Measurements from ENCODE around the gene NLGN1. TPM values are rescaled to one million over a fixed set of nuclear protein-coding genes. Genes with fewer than 3 reads are reported as not detected.
"Not testable (repeated sequence)": the region's sequence is repeated elsewhere in the genome, so short reads cannot be mapped to it uniquely, and the experiment has no call there.

Gene NLGN1
- total and polyA plus RNA-seq, 5 donors from 2014 or later: not detected

- no peak for DNase-seq
- H3K36me3 Mint-ChIP-seq: no peaks in the 10 kb centered on the region
- H3K9me3 Mint-ChIP-seq: peaks cover 0 to 10% (median 3%) of the 10 kb centered on the region in 7 donors
- no peaks in the 10 kb centered on the region for H3K4me1 ChIP-seq (ENCODE audit: control insufficient read depth, insufficient read depth, low read length, poor library complexity, severe bottlenecking)
- no peak overlapping the region for H3K4me3 ChIP-seq (ENCODE audit: low read depth, low read length)
- no peaks in the 10 kb centered on the region for H3K36me3 ChIP-seq (ENCODE audit: control insufficient read depth, insufficient read depth, low read length)
- H3K27ac ChIP-seq (ENCODE audit: insufficient read depth, low read length, poor library complexity, severe bottlenecking): no peak overlapping the region
- H3K27me3 Mint-ChIP-seq: no peaks in the 10 kb centered on the region
- ATAC-seq (ENCODE audit: low read depth in 2 of 2): no peak
- no peak overlapping the region for H3K4me3 Mint-ChIP-seq
- H3K9me3 ChIP-seq (ENCODE audit: control insufficient read depth in 2 of 2, low read length in 2 of 2): peaks cover 0 to 8% of the 10 kb centered on the region in 2 experiments
- H3K27me3 ChIP-seq (ENCODE audit: control insufficient read depth, insufficient read depth, low read length): no peaks in the 10 kb centered on the region
- H3K4me1 Mint-ChIP-seq: no peaks in the 10 kb centered on the region
- no peak overlapping the region for H3K27ac Mint-ChIP-seq
These were observed 832.4 kb downstream of the NLGN1 start for GRCh38 chr3:174229916-174230315.

GRCh38 chr3:174232028-174232657 lies 834.6 kb downstream of the NLGN1 start:
- ATAC-seq (ENCODE audit: low read depth in 2 of 2); H3K27me3 ChIP-seq (ENCODE audit: control insufficient read depth, insufficient read depth, low read length); DNase-seq; H3K27me3 Mint-ChIP-seq; H3K4me3 Mint-ChIP-seq; H3K4me1 ChIP-seq (ENCODE audit: control insufficient read depth, insufficient read depth, low read length, poor library complexity, severe bottlenecking); H3K27ac Mint-ChIP-seq; H3K36me3 Mint-ChIP-seq; H3K27ac ChIP-seq (ENCODE audit: insufficient read depth, low read length, poor library complexity, severe bottlenecking); H3K4me3 ChIP-seq (ENCODE audit: low read depth, low read length); H3K4me1 Mint-ChIP-seq; H3K36me3 ChIP-seq (ENCODE audit: control insufficient read depth, insufficient read depth, low read length); H3K9me3 ChIP-seq (ENCODE audit: control insufficient read depth in 2 of 2, low read length in 2 of 2): not testable (repeated sequence)
- H3K9me3 Mint-ChIP-seq: peaks cover 0 to 10% (median 2%) of the 10 kb centered on the region in 7 donors

GRCh38 chr3:174232658-174233429 lies 835.3 kb downstream of the NLGN1 start:
- Histone ChIP-seq H3K9me3 (ENCODE audit: control insufficient read depth in 2 of 2, low read length in 2 of 2) (peaks cover 0 to 8% of the 10 kb centered on the region in 2 experiments), H3K27me3 (ENCODE audit: control insufficient read depth, insufficient read depth, low read length) (no peaks in the 10 kb centered on the region), H3K27ac (ENCODE audit: insufficient read depth, low read length, poor library complexity, severe bottlenecking) (no peak overlapping the region), H3K4me1 (ENCODE audit: control insufficient read depth, insufficient read depth, low read length, poor library complexity, severe bottlenecking) (no peaks in the 10 kb centered on the region), H3K4me3 (ENCODE audit: low read depth, low read length) (no peak overlapping the region), H3K36me3 (ENCODE audit: control insufficient read depth, insufficient read depth, low read length) (no peaks in the 10 kb centered on the region)
- Mint-ChIP-seq H3K36me3 (no peaks in the 10 kb centered on the region), H3K27me3 (no peaks in the 10 kb centered on the region), H3K4me1 (no peaks in the 10 kb centered on the region), H3K4me3 (no peak overlapping the region), H3K9me3 (peaks cover 0 to 10% (median 3%) of the 10 kb centered on the region in 7 donors), H3K27ac (no peak overlapping the region)
- DNase-seq: no peak
- ATAC-seq (ENCODE audit: low read depth in 2 of 2): no peak

DNA sequence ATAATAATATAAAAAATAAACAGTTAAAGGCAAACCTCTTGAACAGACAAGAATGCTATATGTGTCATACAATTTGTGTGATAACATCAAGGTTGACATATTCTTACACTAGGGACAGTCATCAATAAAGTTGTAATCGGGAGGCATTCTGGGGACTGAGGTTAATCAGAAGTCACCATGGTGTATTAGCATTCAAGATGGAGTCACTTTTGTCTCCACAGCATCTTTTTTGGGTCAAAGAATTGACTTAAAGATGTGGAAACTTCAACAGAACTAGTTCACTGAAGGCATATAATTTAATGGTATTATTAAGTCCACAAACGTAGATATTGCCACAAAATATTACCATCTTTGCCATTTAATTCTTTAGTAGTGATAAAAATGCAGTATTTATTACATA lies 836.0 kb downstream of the NLGN1 start:
- Histone ChIP-seq H3K36me3 (ENCODE audit: control insufficient read depth, insufficient read depth, low read length) (no peaks in the 10 kb centered on the region), H3K27me3 (ENCODE audit: control insufficient read depth, insufficient read depth, low read length) (no peaks in the 10 kb centered on the region), H3K4me3 (ENCODE audit: low read depth, low read length) (no peak overlapping the region), H3K4me1 (ENCODE audit: control insufficient read depth, insufficient read depth, low read length, poor library complexity, severe bottlenecking) (no peaks in the 10 kb centered on the region), H3K27ac (ENCODE audit: insufficient read depth, low read length, poor library complexity, severe bottlenecking) (no peak overlapping the region), H3K9me3 (ENCODE audit: control insufficient read depth in 2 of 2, low read length in 2 of 2) (peaks cover 0 to 8% of the 10 kb centered on the region in 2 experiments)
- Mint-ChIP-seq H3K27ac (no peak overlapping the region), H3K9me3 (peaks cover 0 to 10% (median 3%) of the 10 kb centered on the region in 7 donors), H3K4me1 (no peaks in the 10 kb centered on the region), H3K27me3 (no peaks in the 10 kb centered on the region), H3K4me3 (no peak overlapping the region), H3K36me3 (no peaks in the 10 kb centered on the region)
- no peak for ATAC-seq (ENCODE audit: low read depth in 2 of 2)
- no peak for DNase-seq

- H3K27me3 ChIP-seq (ENCODE audit: control insufficient read depth, insufficient read depth, low read length): no peaks in the 10 kb centered on the region
- Mint-ChIP-seq H3K4me3 (no peak overlapping the region), H3K27ac (no peak overlapping the region), H3K9me3 (peaks cover 0 to 8% (median 0%) of the 10 kb centered on the region in 7 donors), H3K27me3 (no peaks in the 10 kb centered on the region), H3K4me1 (no peaks in the 10 kb centered on the region), H3K36me3 (no peaks in the 10 kb centered on the region)
- H3K4me3 ChIP-seq (ENCODE audit: low read depth, low read length): no peak overlapping the region
- DNase-seq: no peak
- no peak overlapping the region for H3K27ac ChIP-seq (ENCODE audit: insufficient read depth, low read length, poor library complexity, severe bottlenecking)
- H3K36me3 ChIP-seq (ENCODE audit: control insufficient read depth, insufficient read depth, low read length): no peaks in the 10 kb centered on the region
- H3K9me3 ChIP-seq (ENCODE audit: control insufficient read depth in 2 of 2, low read length in 2 of 2): no peaks in the 10 kb centered on the region
- H3K4me1 ChIP-seq (ENCODE audit: control insufficient read depth, insufficient read depth, low read length, poor library complexity, severe bottlenecking): no peaks in the 10 kb centered on the region
- ATAC-seq (ENCODE audit: low read depth in 2 of 2): no peak
These were observed 844.9 kb downstream of the NLGN1 start for GRCh38 chr3:174242311-174243041.

GRCh38 chr3:174243171-174243570 lies 845.6 kb downstream of the NLGN1 start:
- Histone ChIP-seq H3K9me3 (ENCODE audit: control insufficient read depth in 2 of 2, low read length in 2 of 2) (no peaks in the 10 kb centered on the region), H3K27ac (ENCODE audit: insufficient read depth, low read length, poor library complexity, severe bottlenecking) (no peak overlapping the region), H3K36me3 (ENCODE audit: control insufficient read depth, insufficient read depth, low read length) (no peaks in the 10 kb centered on the region), H3K4me1 (ENCODE audit: control insufficient read depth, insufficient read depth, low read length, poor library complexity, severe bottlenecking) (no peaks in the 10 kb centered on the region), H3K4me3 (ENCODE audit: low read depth, low read length) (no peak overlapping the region), H3K27me3 (ENCODE audit: control insufficient read depth, insufficient read depth, low read length) (no peaks in the 10 kb centered on the region)
- Mint-ChIP-seq H3K4me3 (no peak overlapping the region), H3K36me3 (no peaks in the 10 kb centered on the region), H3K9me3 (peaks cover 0 to 4% (median 0%) of the 10 kb centered on the region in 7 donors), H3K4me1 (no peaks in the 10 kb centered on the region), H3K27me3 (no peaks in the 10 kb centered on the region), H3K27ac (no peak overlapping the region)
- ATAC-seq (ENCODE audit: low read depth in 2 of 2) (no peak), DNase-seq (no peak)

DNA sequence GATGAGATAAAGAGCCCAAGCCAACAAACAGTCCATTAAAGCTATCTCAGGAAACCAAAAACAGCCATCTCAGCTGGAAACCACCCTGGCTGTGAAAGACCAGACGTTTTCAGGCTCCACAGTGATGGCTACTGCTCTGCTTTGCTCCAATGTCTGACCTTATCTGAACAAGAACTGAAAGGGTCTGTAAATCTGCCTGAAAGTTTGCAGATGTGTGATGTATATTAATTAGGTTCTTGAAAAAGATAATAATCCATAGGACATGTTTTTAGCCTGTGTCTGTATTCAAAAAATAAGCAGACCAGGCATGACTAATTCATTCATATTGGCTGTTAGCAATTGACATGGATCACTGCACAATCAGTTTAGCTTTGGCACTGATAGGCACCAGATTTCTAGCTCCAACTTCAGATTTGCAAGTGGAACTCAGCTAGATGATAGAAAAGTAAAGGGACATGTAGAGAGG lies 850.2 kb downstream of the NLGN1 start:
- Mint-ChIP-seq H3K9me3 (peaks cover 0 to 7% (median 2%) of the 10 kb centered on the region in 7 donors), H3K4me1 (no peaks in the 10 kb centered on the region), H3K27ac (no peak overlapping the region), H3K4me3 (no peak overlapping the region), H3K36me3 (no peaks in the 10 kb centered on the region), H3K27me3 (no peaks in the 10 kb centered on the region)
- H3K27me3 ChIP-seq (ENCODE audit: control insufficient read depth, insufficient read depth, low read length): no peaks in the 10 kb centered on the region
- H3K4me3 ChIP-seq (ENCODE audit: low read depth, low read length): no peak overlapping the region
- no peaks in the 10 kb centered on the region for H3K9me3 ChIP-seq (ENCODE audit: control insufficient read depth in 2 of 2, low read length in 2 of 2)
- H3K36me3 ChIP-seq (ENCODE audit: control insufficient read depth, insufficient read depth, low read length): no peaks in the 10 kb centered on the region
- DNase-seq: no peak
- H3K4me1 ChIP-seq (ENCODE audit: control insufficient read depth, insufficient read depth, low read length, poor library complexity, severe bottlenecking): no peaks in the 10 kb centered on the region
- ATAC-seq (ENCODE audit: low read depth in 2 of 2): no peak
- no peak overlapping the region for H3K27ac ChIP-seq (ENCODE audit: insufficient read depth, low read length, poor library complexity, severe bottlenecking)

Measured in CD4-positive, CD25-positive, alpha-beta regulatory T cell (primary cell).